Activated CD4-positive, alpha-beta T cell treated with anti-CD3 and anti-CD28 coated beads, Interleukin-2, amount 50 U/mL, for 16 hours (primary cell): ENCODE data around the gene TMEM30B.

Source experiments
- DNase-seq: peaks from one replicate; pipeline ENCODE4 v3.0.0-alpha.2; 2020

Gene TMEM30B

GRCh38 chr14:61297581-61297980 is 16.4 kb upstream of the TMEM30B start:
- DNase-seq, result no peak

- DNase-seq, result peak; percentile 58
Measured at GRCh38 chr14:61296719-61297502, 15.8 kb upstream of the TMEM30B start.

GRCh38 chr14:61296151-61296550 is 15.0 kb upstream of the TMEM30B start:
- no peak for DNase-seq

- DNase-seq, result no peak
Measured at GRCh38 chr14:61290701-61291100, 9.6 kb upstream of the TMEM30B start.

- DNase-seq, result no peak
Measured at GRCh38 chr14:61288720-61289119, 7.6 kb upstream of the TMEM30B start.

GRCh38 chr14:61288228-61288627 is 7.1 kb upstream of the TMEM30B start:
- no peak for DNase-seq

- DNase-seq, result no peak
Measured at GRCh38 chr14:61287196-61287595, 6.1 kb upstream of the TMEM30B start.

- no peak for DNase-seq
Measured at GRCh38 chr14:61285364-61285763, 4.2 kb upstream of the TMEM30B start.

GRCh38 chr14:61284001-61284400 is 2.9 kb upstream of the TMEM30B start:
- DNase-seq, result peak; percentile 45

GRCh38 chr14:61282746-61283145 is 1.6 kb upstream of the TMEM30B start:
- no peak for DNase-seq

- no peak for DNase-seq
Measured at GRCh38 chr14:61281948-61282275, 774 bp upstream of the TMEM30B start.

- peak; percentile 77 for DNase-seq
Measured at GRCh38 chr14:61280526-61281185, 482 bp downstream of the TMEM30B start.

GRCh38 chr14:61280092-61280525 is 1.0 kb downstream of the TMEM30B start:
- peak; percentile 18 for DNase-seq

GRCh38 chr14:61279082-61279481 is 2.1 kb downstream of the TMEM30B start:
- no peak for DNase-seq

GRCh38 chr14:61277784-61278183 is 3.4 kb downstream of the TMEM30B start:
- no peak for DNase-seq

- no peak for DNase-seq
Measured at GRCh38 chr14:61277232-61277631, 3.9 kb downstream of the TMEM30B start.

GRCh38 chr14:61271552-61271951 is 9.6 kb downstream of the TMEM30B start:
- DNase-seq, result no peak

GRCh38 chr14:61270714-61271113 is 10.4 kb downstream of the TMEM30B start:
- no peak for DNase-seq

GRCh38 chr14:61269321-61270083 is 11.6 kb downstream of the TMEM30B start:
- DNase-seq, result peak; percentile 80

GRCh38 chr14:61268812-61269211 is 12.3 kb downstream of the TMEM30B start:
- DNase-seq, result no peak

- no peak for DNase-seq
Measured at GRCh38 chr14:61266891-61267740, 14.0 kb downstream of the TMEM30B start.

GRCh38 chr14:61266436-61266835 is 14.7 kb downstream of the TMEM30B start:
- DNase-seq, result no peak

GRCh38 chr14:61264651-61265050 is 16.5 kb downstream of the TMEM30B start:
- no peak for DNase-seq
